ENCODE results near the gene FMNL2.

- TF ChIP-seq CTCF (IDR thresholded peaks at IDR 0.05; ENCODE audit: insufficient read depth, low read length, poor library complexity, severe bottlenecking) (no peak), EZH2phosphoT487 (conservative IDR thresholded peaks at IDR 0.05; ENCODE audit: low read length) (no peak)
These were observed 42.0 kb downstream of the FMNL2 start for GRCh38 chr2:152376968-152377367.

Data from SU-DHL-6 (cell line).